B cell (primary cell): ENCODE measurements around the gene CD99L2. TPM values are rescaled to one million over a fixed set of nuclear protein-coding genes. Genes with fewer than 3 reads are reported as not detected.

Experiments
- ATAC-seq: fragments of 200-7000 bp; cut with Tn5 transposase; one replicate; pipeline ENCODE4 v1.10.0; 2021; ENCODE audit warnings: low read depth, mild to moderate bottlenecking, moderate number of reproducible peaks, moderate library complexity
- CTCF ChIA-PET: fragments of 350-600 bp; sonication (Branson Sonifier 250); formaldehyde crosslinking; loops from one replicate; lab custom pipeline; 2021; ENCODE audit warnings: antibody characterized with exemption, inconsistent platforms; lab: Charles Lee
- POLR2A ChIA-PET: fragments of 350-600 bp; sonication (Branson Sonifier 250); formaldehyde crosslinking; loops from one replicate; lab custom pipeline; 2021; ENCODE audit warnings: antibody characterized with exemption; lab: Charles Lee
- DNase-seq: peaks from one replicate; pipeline ENCODE4 v3.0.0; 2013
- H2AFZ ChIP-seq: 2 replicates; pipeline ENCODE4 v1.6.1; 2012; ENCODE audit warnings: mild to moderate bottlenecking, low read depth, low read length; ENCODE audit not compliant: insufficient read depth, poor library complexity, severe bottlenecking
- H3K27ac ChIP-seq, 2 donors: 1 replicate in 1 of 2; 2 replicates in 1 of 2; pipeline ENCODE4 v1.5.1; 2012 to 2013; ENCODE audit warnings: low read length in 2 of 2, mild to moderate bottlenecking in 2 of 2, moderate library complexity in 1 of 2
- H3K27me3 ChIP-seq, 4 experiments: fragments of 200-600 bp in 1 of 4; sonication (generic) in 1 of 4; replicated peaks in 1 of 4; 1 replicate in 2 of 4; 2 replicates in 2 of 4; pipeline versions ENCODE4 v1.6.1 to v1.7.0; 2013 to 2016; ENCODE audit warnings: low read length in 3 of 4, mild to moderate bottlenecking in 2 of 4, mixed read lengths in 1 of 4, moderate library complexity in 1 of 4; ENCODE audit not compliant: insufficient read depth in 4 of 4, control insufficient read depth in 3 of 4; ENCODE audit errors: control extremely low read depth in 1 of 4
- H3K36me3 ChIP-seq, 2 experiments: replicated peaks in 1 of 2; 1 replicate in 1 of 2; 2 replicates in 1 of 2; pipeline versions ENCODE4 v1.6.1 to v1.7.1; 2013; ENCODE audit warnings: low read length in 1 of 2; ENCODE audit not compliant: insufficient read depth in 2 of 2, control insufficient read depth in 1 of 2; ENCODE audit errors: control extremely low read depth in 1 of 2, extremely low read depth in 1 of 2
- H3K4me1 ChIP-seq, 2 donors: fragments of 200-600 bp in 1 of 2; sonication (generic) in 1 of 2; 1 replicate in 1 of 2; 2 replicates in 1 of 2; pipeline versions ENCODE4 v1.5.1 to v1.6.1; 2013 to 2017; ENCODE audit warnings: low read length in 2 of 2; ENCODE audit not compliant: control insufficient read depth in 2 of 2, insufficient read depth in 2 of 2
- H3K4me2 ChIP-seq: replicated peaks from 2 replicates; pipeline ENCODE3; 2012; ENCODE audit warnings: mild to moderate bottlenecking, low read depth, low read length; ENCODE audit not compliant: poor library complexity, severe bottlenecking
- H3K4me3 ChIP-seq, 5 experiments: fragments of 200-600 bp in 1 of 5; sonication (generic) in 1 of 5; 1 replicate in 3 of 5; 2 replicates in 2 of 5; pipeline versions ENCODE4 v1.5.1 to v1.7.0; 2011 to 2016; ENCODE audit warnings: low read length in 4 of 5, mild to moderate bottlenecking in 4 of 5, low read depth in 2 of 5, control low read depth in 1 of 5, moderate library complexity in 1 of 5; ENCODE audit not compliant: insufficient read depth in 1 of 5; ENCODE audit errors: control extremely low read depth in 1 of 5, extremely low read depth in 1 of 5
- H3K79me2 ChIP-seq: fragments of 200-600 bp; sonication (generic); one replicate; pipeline ENCODE4 v1.6.0; 2016; ENCODE audit warnings: low read length; ENCODE audit not compliant: control insufficient read depth, insufficient read depth
- H3K9ac ChIP-seq: fragments of 200-600 bp; sonication (generic); 2 replicates; pipeline ENCODE4 v1.6.1; 2017; ENCODE audit warnings: mild to moderate bottlenecking, low read length, moderate library complexity
- H3K9me3 ChIP-seq, 3 donors: one replicate each; pipeline versions ENCODE4 v1.6.1 to v1.7.1; 2013; ENCODE audit warnings: low read length in 2 of 3; ENCODE audit not compliant: control insufficient read depth in 2 of 3, insufficient read depth in 1 of 3; ENCODE audit errors: control extremely low read depth in 1 of 3
- H4K20me1 ChIP-seq: 2 replicates; pipeline ENCODE4 v1.6.0; 2012; ENCODE audit warnings: mild to moderate bottlenecking, low read length; ENCODE audit not compliant: insufficient read depth, control insufficient read depth, poor library complexity, severe bottlenecking
- H3K27ac Mint-ChIP-seq: one replicate; pipeline ENCODE4 v1.8.0; 2021; ENCODE audit warnings: mixed read lengths
- H3K27me3 Mint-ChIP-seq: one replicate; pipeline ENCODE4 v1.8.0; 2021; ENCODE audit warnings: mixed read lengths
- H3K4me1 Mint-ChIP-seq: one replicate; pipeline ENCODE4 v1.8.0; 2021; ENCODE audit warnings: mixed read lengths
- H3K4me3 Mint-ChIP-seq: one replicate; pipeline ENCODE4 v1.8.0; 2021; ENCODE audit warnings: mixed read lengths
- H3K9me3 Mint-ChIP-seq: one replicate; pipeline ENCODE4 v1.8.0; 2022; ENCODE audit warnings: mixed read lengths; ENCODE audit not compliant: insufficient read depth
- CTCF ChIP-seq: fragments of 200-600 bp; IDR thresholded peaks from one replicate; pipeline ENCODE4 v1.8.0; 2022; ENCODE audit warnings: antibody characterized with exemption, mild to moderate bottlenecking
- EZH2 ChIP-seq: IDR thresholded peaks from 2 replicates; pipeline ENCODE4 v1.6.1; 2012; ENCODE audit warnings: borderline replicate concordance, low read depth, mild to moderate bottlenecking, moderate library complexity, low read length; ENCODE audit not compliant: insufficient read depth, poor library complexity, severe bottlenecking
- WGBS: methylation state at CpG from one replicate; pipeline ENCODE4 v1.1.5; 2013; ENCODE audit warnings: missing lambda C conversion rate; ENCODE audit not compliant: insufficient coverage; 5-methylcytosine and 5-hydroxymethylcytosine counted together
- intact Hi-C: fragments of 100-400 bp; cut with micrococcal nuclease; formaldehyde crosslinking; loops from one replicate; pipeline ENCODE4 v1.10.0; 2022
- polyA plus RNA-seq: library from polyadenylated mRNA; depleted of rRNA; stranded (reverse); fragments of >200 nt; gene quantifications from 2 replicates; pipeline ENCODE4 v1.2.3, GENCODE V29; 2012
- total RNA-seq, 2 donors: library from RNA; stranded (reverse); fragments of 120-200 nt in 1 of 2; gene quantifications; 1 replicate in 1 of 2; 2 replicates in 1 of 2; pipeline versions ENCODE4 v1.2.3 to v1.2.4, GENCODE V29; 2013 to 2022

CD99L2 gene
- total and polyA plus RNA-seq, 2 donors (not counting 1 experiment from before 2014, with no cell fraction given): 8.7 to 17.8 TPM

- ChIA-PET POLR2A (no interaction called here), CTCF (no interaction called here)
- H3K9me3 ChIP-seq: no peaks in the 10 kb centered on the region
- Mint-ChIP-seq H3K27ac (no peak overlapping the region), H3K4me3 (no peak overlapping the region), H3K9me3 (no peaks in the 10 kb centered on the region), H3K27me3 (no peaks in the 10 kb centered on the region), H3K4me1 (no peaks in the 10 kb centered on the region)
- H3K4me2 ChIP-seq: no peak overlapping the region
- H3K79me2 ChIP-seq: no peaks in the 10 kb centered on the region
- H3K4me1 ChIP-seq: no peaks in the 10 kb centered on the region
- intact Hi-C loops: no loop called here
- H4K20me1 ChIP-seq: no peaks in the 10 kb centered on the region
- no peaks in the 10 kb centered on the region for H3K27me3 ChIP-seq
- H3K36me3 ChIP-seq: peaks cover 0 to 37% of the 10 kb centered on the region in 2 experiments
- no peak for ATAC-seq
- WGBS: 100% methylated on average over 5 of the region's 5 CpGs
- TF ChIP-seq CTCF (no peak), EZH2 (no peak)
- DNase-seq: no peak
- H2AFZ ChIP-seq: no peak overlapping the region
- H3K9ac ChIP-seq: no peak overlapping the region
- no peak overlapping the region for H3K27ac ChIP-seq
- no peak overlapping the region for H3K4me3 ChIP-seq
These were observed 141.1 kb downstream of the CD99L2 start for GRCh38 chrX:150757371-150757770.

GRCh38 chrX:150753968-150754367 is 144.5 kb downstream of the CD99L2 start:
- Mint-ChIP-seq H3K4me3 (no peak overlapping the region), H3K4me1 (no peaks in the 10 kb centered on the region), H3K9me3 (no peaks in the 10 kb centered on the region), H3K27ac (peak overlapping the region; percentile 15), H3K27me3 (no peaks in the 10 kb centered on the region)
- H3K27ac ChIP-seq: no peak overlapping the region
- no peak overlapping the region for H3K9ac ChIP-seq
- H2AFZ ChIP-seq: no peak overlapping the region
- H3K4me1 ChIP-seq: no peaks in the 10 kb centered on the region
- H3K27me3 ChIP-seq: no peaks in the 10 kb centered on the region
- no peak overlapping the region for H3K4me3 ChIP-seq
- WGBS: no CpG with 5 or more reads among the region's 4 CpGs
- H3K4me2 ChIP-seq: no peak overlapping the region
- no peak for DNase-seq
- no peak for ATAC-seq
- no peaks in the 10 kb centered on the region for H3K9me3 ChIP-seq
- H3K79me2 ChIP-seq: no peaks in the 10 kb centered on the region
- intact Hi-C loops: no loop called here
- H4K20me1 ChIP-seq: no peaks in the 10 kb centered on the region
- POLR2A ChIA-PET: no interaction called here
- H3K36me3 ChIP-seq: peaks cover 0 to 39% of the 10 kb centered on the region in 2 experiments
- TF ChIP-seq CTCF (no peak), EZH2 (no peak)
- CTCF ChIA-PET: interaction anchor here (1.3 kb wide), 1 partner anchor 22 kb away, joined by 3 read pairs; no protein-coding TSS in a partner anchor
